Small intestine (tissue), 16 donors: ENCODE results near the gene CHST4. TPM values are rescaled to one million over a fixed set of nuclear protein-coding genes. Genes with fewer than 3 reads are reported as not detected.

Experiments used
- DNase-seq, 2 donors: peaks; one replicate each; pipeline versions ENCODE4 v3.0.0 to v3.0.0-alpha.2; 2013
- FAIRE-seq: peaks from 2 replicates; lab custom pipeline; 2012; peaks lifted over from hg19 to GRCh38; lab: Jason Lieb, UNC
- H3K27ac ChIP-seq, 3 donors: one replicate each; pipeline ENCODE4 v1.5.1; 2013; ENCODE audit warnings: low read length in 2 of 3, mild to moderate bottlenecking in 2 of 3, control low read depth in 1 of 3, inconsistent platforms in 1 of 3, low read depth in 1 of 3, moderate library complexity in 1 of 3
- H3K27me3 ChIP-seq, 3 donors: one replicate each; pipeline ENCODE4 v1.6.1; 2013; ENCODE audit warnings: low read length in 3 of 3, inconsistent platforms in 1 of 3; ENCODE audit not compliant: control insufficient read depth in 3 of 3, insufficient read depth in 3 of 3
- H3K36me3 ChIP-seq, 3 donors: one replicate each; pipeline ENCODE4 v1.6.1; 2013; ENCODE audit warnings: low read length in 3 of 3, inconsistent platforms in 1 of 3, low read depth in 1 of 3, mild to moderate bottlenecking in 1 of 3, moderate library complexity in 1 of 3; ENCODE audit not compliant: control insufficient read depth in 3 of 3, insufficient read depth in 2 of 3
- H3K4me1 ChIP-seq, 3 donors: one replicate each; pipeline ENCODE4 v1.6.1; 2013; ENCODE audit warnings: low read length in 2 of 3, inconsistent platforms in 1 of 3, low read depth in 1 of 3, mild to moderate bottlenecking in 1 of 3, moderate library complexity in 1 of 3; ENCODE audit not compliant: control insufficient read depth in 3 of 3, insufficient read depth in 2 of 3
- H3K4me3 ChIP-seq, 3 donors: one replicate each; pipeline ENCODE4 v1.5.1; 2013; ENCODE audit warnings: low read length in 3 of 3, control low read depth in 1 of 3, inconsistent platforms in 1 of 3, low read depth in 1 of 3, mild to moderate bottlenecking in 1 of 3, moderate library complexity in 1 of 3
- H3K9me3 ChIP-seq, 2 donors: one replicate each; pipeline ENCODE4 v1.6.1; 2013; ENCODE audit warnings: low read depth in 1 of 2, low read length in 1 of 2; ENCODE audit not compliant: control insufficient read depth in 2 of 2, insufficient read depth in 1 of 2
- WGBS, 3 donors: extraction: QIAGEN DNeasy Blood & Tissue Kit; methylation state at CpG; one replicate each; pipeline ENCODE4 v1.1.7; 2013; 5-methylcytosine and 5-hydroxymethylcytosine counted together
- long read RNA-seq, 10 donors: transcript quantifications; one replicate each; lab custom pipeline, GENCODE V29; 2026
- polyA plus RNA-seq, 4 donors: library from polyadenylated mRNA; stranded (reverse) in 3 of 4; unstranded in 1 of 4; fragments of 200-250 nt in 3 of 4; fragments of 120-200 nt in 1 of 4; gene quantifications; one replicate each; pipeline versions ENCODE4 v1.2.1 to v1.2.3, GENCODE V29; 2013
- donor health status: healthy with polysubstance abuse.
- donor health status: control.
- donor health status: control.
- donor health status: Bipolar disorder and iron deficiency.
- donor health status: healthy.

Gene CHST4
- under 1 TPM in 2 of 4 donors, not detected in 2; 0.06 to 0.15 TPM for polyA plus RNA-seq
- long read RNA-seq, donor 1 = 0 reads
- long read RNA-seq, donor 2 = 0 reads
- long read RNA-seq, donor 3 = 0 reads
- long read RNA-seq, donor 4 = 0 reads
- long read RNA-seq, donor 5 = 0 reads
- long read RNA-seq, donor 6 = 0 reads
- long read RNA-seq, donor 7, partial matches to known transcripts = 0 of 1 reads
- long read RNA-seq, donor 7, other reads (novel, unspliced or antisense) = 0 of 1 reads
- long read RNA-seq, donor 8 = 0 reads
- long read RNA-seq, donor 9, partial matches to known transcripts = 0 of 1 reads
- long read RNA-seq, donor 9, other reads (novel, unspliced or antisense) = 0 of 1 reads
- long read RNA-seq, donor 10 = 0 reads

DNA sequence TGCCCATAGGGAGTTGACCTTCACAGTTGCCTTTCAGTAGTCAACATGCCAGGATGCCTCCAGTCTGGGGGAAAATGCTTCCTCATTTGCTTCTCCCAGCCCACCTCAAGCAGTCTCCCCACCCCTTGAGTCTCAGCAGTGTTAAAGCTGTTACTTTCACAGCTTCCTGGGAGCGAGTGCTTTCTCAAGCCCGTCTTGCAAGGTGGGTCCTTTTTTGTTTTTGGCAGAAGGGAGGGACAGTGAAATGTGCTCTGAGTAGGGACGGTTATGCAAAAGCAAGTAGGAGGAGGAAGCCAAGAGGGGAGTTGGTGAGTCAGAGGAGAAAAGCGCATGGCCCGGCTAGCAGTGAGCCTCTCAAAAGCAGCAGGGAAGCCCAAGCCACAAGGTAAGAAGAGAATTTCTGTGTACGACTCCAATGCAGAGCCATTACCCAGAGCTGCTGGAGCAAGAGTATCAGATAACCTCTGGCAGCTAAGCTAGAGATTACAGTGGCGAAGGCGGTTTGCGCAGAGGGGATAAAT, at the start of gene CHST4:
Gene CHST4 (plus strand): TSS at position 316 of the 521 bp plus-strand sequence. CDS start 10,252 bp downstream, outside the sequence.
- Histone ChIP-seq H3K9me3 (no peaks in the 10 kb centered on the region), H3K4me3 (no peak within 1 kb of the TSS), H3K27ac (no peak within 1 kb of the TSS), H3K27me3 (peaks cover 0 to 10% (median 3%) of the 10 kb centered on the region in 3 donors), H3K4me1 (no peaks in the 10 kb centered on the region), H3K36me3 (no peaks in the 10 kb centered on the region)
- 19 to 48% (median 35%) methylated on average over 9 of the region's 9 CpGs for WGBS, 3 donors
- DNase-seq = no peak
- FAIRE-seq = no peak

DNA sequence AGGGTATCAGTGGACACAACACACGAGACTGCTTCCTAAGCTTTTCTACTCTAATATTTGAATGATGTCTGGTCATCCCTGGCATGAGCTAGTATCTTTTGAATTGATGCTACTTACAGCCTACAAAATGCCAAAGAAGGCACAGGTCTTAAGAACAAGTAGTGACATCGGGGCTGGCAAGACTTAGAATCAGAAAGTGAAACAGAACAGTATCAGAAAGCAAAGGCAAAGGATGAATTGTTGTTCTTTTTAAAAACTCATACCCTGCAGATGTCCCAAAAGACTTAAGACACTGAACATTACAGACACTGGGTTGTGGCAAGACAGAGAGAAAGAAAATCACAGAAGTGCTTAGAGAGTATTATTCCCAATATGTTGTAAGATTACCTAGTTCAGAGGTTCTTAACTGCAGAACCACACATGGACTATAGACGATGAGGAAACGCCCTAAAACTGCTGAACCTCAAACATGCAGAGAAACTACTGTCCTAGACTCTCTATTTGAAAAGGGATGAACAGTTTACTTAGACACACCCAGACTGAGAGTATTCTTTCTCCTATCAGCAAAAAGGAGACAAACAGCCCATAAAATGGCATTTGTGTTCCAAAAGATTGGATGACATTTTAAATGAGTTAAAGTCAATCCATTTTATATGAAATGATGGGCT, 49.6 kb upstream of the CHST4 start:
- FAIRE-seq = no peak
- peaks cover 2 to 11% (median 8%) of the 10 kb centered on the region in 3 donors for H3K36me3 ChIP-seq
- 87 to 92% (median 90%) methylated on average over 4 of the region's 4 CpGs for WGBS, 3 donors

DNA sequence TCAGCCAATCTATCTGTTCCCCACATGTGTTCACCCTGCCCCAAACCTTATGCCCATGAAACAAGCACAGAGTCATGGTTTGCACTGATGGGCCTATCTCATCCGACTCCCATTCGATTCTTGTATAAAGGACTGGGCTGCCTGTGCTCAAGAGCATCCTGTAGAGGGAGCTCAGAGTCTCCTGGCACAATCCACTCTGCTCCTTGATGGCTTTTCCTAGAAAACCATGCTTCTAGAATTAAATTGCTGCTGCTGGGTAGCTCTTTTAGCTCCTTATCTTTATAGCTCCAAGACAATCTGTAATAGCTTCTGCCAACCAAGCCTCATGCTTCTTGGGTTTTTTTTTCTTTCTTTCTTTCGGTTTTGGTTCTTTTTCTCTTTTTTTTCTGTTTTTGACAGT, 46.8 kb upstream of the CHST4 start:
- Histone ChIP-seq H3K4me3 (no peak overlapping the region), H3K9me3 (no peaks in the 10 kb centered on the region), H3K27ac (no peak overlapping the region), H3K4me1 (peaks cover 0 to 5% (median 0%) of the 10 kb centered on the region in 3 donors), H3K27me3 (no peaks in the 10 kb centered on the region), H3K36me3 (peaks cover 2 to 8% (median 8%) of the 10 kb centered on the region in 3 donors)
- WGBS, 3 donors = 22 to 43% (median 30%) methylated on average over 3 of the region's 3 CpGs
- FAIRE-seq (no peak), DNase-seq (peak; percentile 32 to 61)

More for the DNA sequence above, 49.6 kb upstream of the CHST4 start:
- Histone ChIP-seq H3K4me1 (no peaks in the 10 kb centered on the region), H3K27ac (no peak overlapping the region), H3K4me3 (no peak overlapping the region), H3K9me3 (no peaks in the 10 kb centered on the region), H3K27me3 (no peaks in the 10 kb centered on the region)
- DNase-seq = no peak

DNA sequence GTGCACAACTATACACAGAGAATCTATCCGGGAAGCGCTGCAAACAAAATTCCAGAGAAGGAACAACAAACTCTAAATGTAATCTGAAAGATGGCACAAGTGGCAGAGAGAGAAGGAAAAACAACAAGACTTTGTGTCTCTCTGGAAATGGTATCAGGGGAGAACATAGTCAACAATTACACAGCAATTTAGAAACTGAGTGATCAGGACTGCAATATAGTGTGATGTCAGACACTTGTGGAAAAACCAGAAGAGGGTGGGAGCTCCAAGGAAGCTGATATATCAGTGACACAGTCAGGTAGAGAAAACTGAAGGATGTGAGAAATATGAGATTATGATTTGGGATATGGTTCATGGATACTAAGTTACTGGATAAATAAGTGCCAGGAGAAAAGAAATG, 45.3 kb upstream of the CHST4 start:
- WGBS, 3 donors = 96 to 99% (median 96%) methylated on average over 2 of the region's 2 CpGs
- peaks cover 0 to 8% (median 8%) of the 10 kb centered on the region in 3 donors for H3K36me3 ChIP-seq

DNA sequence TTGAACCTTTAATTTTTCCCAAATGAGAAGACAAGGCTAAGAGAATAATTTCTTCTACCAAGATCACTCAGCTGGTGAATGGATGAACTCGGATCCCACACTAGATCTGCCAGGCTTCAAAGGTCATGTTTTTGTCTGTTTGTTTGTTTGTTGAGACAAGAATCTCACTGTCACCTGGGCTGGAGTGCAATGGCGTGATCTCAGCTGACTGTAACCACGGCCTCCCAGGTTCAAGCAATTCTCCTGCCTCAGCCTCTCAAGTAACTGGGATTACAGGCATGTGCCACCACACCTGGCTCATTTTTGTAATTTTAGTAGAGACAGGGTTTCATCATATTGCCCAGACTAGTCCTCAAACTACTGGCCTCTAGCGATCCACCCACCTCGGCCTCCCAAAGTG, 43.7 kb upstream of the CHST4 start:
- DNase-seq = no peak
- no peak overlapping the region for H3K4me3 ChIP-seq
- no peak overlapping the region for H3K27ac ChIP-seq
- no peak for FAIRE-seq
- H3K27me3 ChIP-seq = no peaks in the 10 kb centered on the region
- H3K9me3 ChIP-seq = no peaks in the 10 kb centered on the region
- peaks cover 0 to 5% (median 0%) of the 10 kb centered on the region in 3 donors for H3K4me1 ChIP-seq
- H3K36me3 ChIP-seq = peaks cover 0 to 8% (median 0%) of the 10 kb centered on the region in 3 donors
- 82 to 90% (median 88%) methylated on average over 5 of the region's 5 CpGs for WGBS, 3 donors

More for the DNA sequence above, 45.3 kb upstream of the CHST4 start:
- Histone ChIP-seq H3K9me3 (no peaks in the 10 kb centered on the region), H3K4me3 (no peak overlapping the region), H3K4me1 (peaks cover 0 to 5% (median 0%) of the 10 kb centered on the region in 3 donors), H3K27ac (no peak overlapping the region), H3K27me3 (no peaks in the 10 kb centered on the region)
- no peak for FAIRE-seq
- no peak for DNase-seq

DNA sequence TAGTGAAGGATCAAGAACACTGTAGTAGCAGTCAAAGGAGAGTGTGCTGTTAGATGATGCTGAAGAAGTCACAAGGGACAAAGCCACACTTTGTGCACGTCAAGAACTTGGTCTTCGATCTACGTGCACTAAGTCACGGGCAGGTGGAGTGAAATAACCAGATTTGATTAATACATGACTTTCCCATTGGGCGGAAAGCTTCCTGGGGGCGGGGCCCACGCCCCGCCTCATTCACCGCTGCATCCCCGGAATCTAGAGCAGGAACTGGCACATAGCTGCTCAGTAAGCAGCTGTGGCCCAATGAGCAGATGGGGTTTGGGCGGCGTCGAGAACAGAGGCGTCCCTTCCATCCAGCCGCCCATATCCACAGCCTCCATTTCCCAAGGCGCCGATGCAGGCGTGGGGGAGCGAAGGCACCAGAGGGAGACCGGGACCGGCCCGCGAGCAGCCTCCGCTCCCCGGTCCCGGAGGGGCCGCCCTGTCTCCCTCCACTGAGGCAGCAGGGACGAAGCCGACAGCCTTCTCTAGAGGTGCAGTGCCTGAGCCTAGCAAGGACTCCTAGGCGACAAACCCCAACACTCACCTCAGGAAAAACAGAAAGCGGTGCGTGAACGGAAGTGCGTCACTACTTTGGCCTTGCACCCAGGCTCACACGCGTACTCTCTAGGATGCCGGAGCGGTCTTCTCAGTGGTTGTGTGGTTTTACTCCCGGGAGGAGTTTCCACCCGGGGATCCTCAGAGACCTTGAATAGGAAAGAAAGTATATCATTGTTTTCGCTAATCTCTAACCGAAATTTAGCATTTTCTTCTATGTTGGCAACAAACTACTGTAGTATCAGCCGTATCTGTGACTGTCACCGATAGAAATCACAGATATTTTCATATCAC, 42.0 kb upstream of the CHST4 start:
- Histone ChIP-seq H3K27me3 (no peaks in the 10 kb centered on the region), H3K27ac (peak overlapping the region; percentile 96 to 99 (median 97)), H3K36me3 (no peaks in the 10 kb centered on the region), H3K4me1 (peaks cover 0 to 5% (median 0%) of the 10 kb centered on the region in 3 donors), H3K4me3 (peak overlapping the region; percentile 64 to 96 (median 91)), H3K9me3 (no peaks in the 10 kb centered on the region)
- no peak for FAIRE-seq
- WGBS, 3 donors = 0 to 1% (median 1%) methylated on average over 44 of the region's 44 CpGs
- DNase-seq = peak; percentile 94 to 95

DNA sequence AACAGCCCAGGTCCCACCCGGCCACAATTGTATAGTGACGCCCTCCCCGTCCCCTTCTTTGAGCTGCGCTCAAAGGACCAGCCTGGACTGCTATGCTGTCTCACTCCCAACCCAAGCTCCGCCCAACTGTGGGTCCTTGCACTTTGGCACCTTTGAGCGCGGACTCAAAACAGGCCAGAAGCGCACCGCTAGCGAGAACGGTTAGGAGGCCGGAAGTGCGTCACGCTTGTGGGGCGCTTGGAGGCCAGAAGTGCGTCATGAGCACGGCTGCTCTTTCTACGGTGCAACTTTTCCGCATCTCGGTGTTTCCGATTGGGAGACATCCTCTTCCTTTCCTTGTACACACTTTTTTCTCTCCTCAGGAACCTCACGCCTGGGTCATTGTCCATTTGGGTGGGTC, 37.1 kb upstream of the CHST4 start, which contains the start of gene ZNF19:
Gene ZNF19 (minus strand): TSS at position 203 of the 400 bp plus-strand sequence. CDS start 7,210 bp downstream, outside the sequence.
- Histone ChIP-seq H3K4me1 (no peaks in the 10 kb centered on the region), H3K9me3 (no peaks in the 10 kb centered on the region), H3K27ac (no peak within 1 kb of the TSS), H3K4me3 (no peak within 1 kb of the TSS), H3K36me3 (no peaks in the 10 kb centered on the region), H3K27me3 (no peaks in the 10 kb centered on the region)
- no peak for DNase-seq
- 90 to 94% (median 93%) methylated on average over 22 of the region's 22 CpGs for WGBS, 3 donors
- no peak for FAIRE-seq
